ENCODE results near the gene KCTD10. TPM values are rescaled to one million over a fixed set of nuclear protein-coding genes. Genes with fewer than 3 reads are reported as not detected.

KCTD10 gene
- total RNA-seq, 4 donors from 2014 or later = 52.4 to 70.9 (median 65.2) TPM

- no peak for TF ChIP-seq CTCF (IDR thresholded peaks at IDR 0.05; ENCODE audit: low read depth)
Measured at GRCh38 chr12:109423392-109423791, 53.7 kb downstream of the KCTD10 start.

- no peak for TF ChIP-seq CTCF (IDR thresholded peaks at IDR 0.05; ENCODE audit: low read depth)
Measured at GRCh38 chr12:109422251-109422650, 54.8 kb downstream of the KCTD10 start.

GRCh38 chr12:109421355-109422087 lies 55.6 kb downstream of the KCTD10 start:
- no peak for TF ChIP-seq CTCF (IDR thresholded peaks at IDR 0.05; ENCODE audit: low read depth)

GRCh38 chr12:109418848-109419480 lies 58.1 kb downstream of the KCTD10 start:
- no peak for TF ChIP-seq CTCF (IDR thresholded peaks at IDR 0.05; ENCODE audit: low read depth)

Other genes starting within 250 kb of the KCTD10 start
- not detected for gene FOXN4, start 168.0 kb downstream of the KCTD10 start, total RNA-seq
- under 1 TPM in 2 of 4 donors, not detected in 2; 0.17 to 0.57 TPM for gene MYO1H, start 129.4 kb downstream of the KCTD10 start, total RNA-seq
- 10 to 100 TPM; 31.8 to 88.5 (median 45.4) TPM for gene UBE3B, start 334 bp upstream of the KCTD10 start, total RNA-seq
- gene MMAB, start 96.2 kb upstream of the KCTD10 start, total RNA-seq = 10 to 100 TPM; 11.7 to 45.6 (median 24.7) TPM
- gene MVK, start 96.5 kb upstream of the KCTD10 start, total RNA-seq = 10 to 100 TPM in 2 of 4 donors, 1 to 10 TPM in 2; 5.4 to 15.1 (median 11.5) TPM
- under 1 TPM in 2 of 4 donors, not detected in 2; 0.49 to 0.75 TPM for gene FAM222A, start 236.5 kb upstream of the KCTD10 start, total RNA-seq